Left lung (tissue), 10 donors: ENCODE data around the gene PTP4A2. TPM values are rescaled to one million over a fixed set of nuclear protein-coding genes. Genes with fewer than 3 reads are reported as not detected.
A peak's percentile ranks its signal among the peaks of the same experiment; 100 is the strongest.

ENCODE experiments used
- ATAC-seq: fragments of 200-7000 bp; cut with Tn5 transposase; one replicate; pipeline ENCODE4 v1.9.1; 2020; ENCODE audit warnings: moderate library complexity
- DNase-seq, 4 donors: peaks; one replicate each; pipeline ENCODE4 v3.0.0-alpha.2; 2013 to 2020
- H3K27ac ChIP-seq, 2 donors: fragments of 200-600 bp; sonication (generic) in 1 of 2; one replicate each; pipeline versions ENCODE4 v1.5.0 to v1.8.0; 2020 to 2021
- H3K27me3 ChIP-seq, 2 donors: fragments of 200-600 bp; sonication (generic) in 1 of 2; one replicate each; pipeline versions ENCODE4 v1.5.0 to v1.8.0; 2020 to 2021
- H3K36me3 ChIP-seq, 2 donors: fragments of 200-600 bp; sonication (generic) in 1 of 2; one replicate each; pipeline versions ENCODE4 v1.5.0 to v1.8.0; 2020 to 2021
- H3K4me1 ChIP-seq, 2 donors: fragments of 200-600 bp; one replicate each; pipeline ENCODE4 v1.8.0; 2021
- H3K4me3 ChIP-seq, 2 donors: fragments of 200-600 bp; sonication (generic) in 1 of 2; one replicate each; pipeline versions ENCODE4 v1.5.0 to v1.8.0; 2020 to 2021; ENCODE audit warnings: mild to moderate bottlenecking in 1 of 2
- H3K9me3 ChIP-seq, 2 donors: fragments of 200-600 bp; sonication (generic) in 1 of 2; one replicate each; pipeline versions ENCODE4 v1.5.0 to v1.8.0; 2020 to 2021
- CTCF ChIP-seq, 2 donors: fragments of 200-600 bp; sonication (generic) in 1 of 2; IDR thresholded peaks; one replicate each; pipeline versions ENCODE4 v1.5.0 to v1.8.0; 2021; ENCODE audit warnings: antibody characterized with exemption in 2 of 2
- intact Hi-C, 2 donors: fragments of 100-400 bp; cut with DNase I; formaldehyde crosslinking; loops; one replicate each; pipeline versions ENCODE4 v1.11.2 to v1.14.2; 2022
- polyA plus RNA-seq, 6 donors: library from polyadenylated mRNA; unstranded; fragments of 120-200 nt; gene quantifications; one replicate each; pipeline ENCODE4 v1.2.1, GENCODE V29; 2013; ENCODE audit not compliant: insufficient read length in 6 of 6
- total RNA-seq, 2 donors: library from RNA; stranded (reverse); fragmentation: NEBNext Ultra II Directional; extraction: Animal tissue kit (Norgen Biotek cat#: 25700); gene quantifications; one replicate each; pipeline ENCODE4 v1.2.1, GENCODE V29; 2021
- donor health status: DM: no; HTN: yes; CAD: no.
- donor health status: DM: no; HTN: no; CAD: no.

The PTP4A2 gene
- total and polyA plus RNA-seq, 8 donors = 193 to 272 (median 228) TPM

- no peaks in the 10 kb centered on the region for H3K27me3 ChIP-seq
- intact Hi-C loops = no loop called here
- peak in 1 of 4 donors; percentile 60 for DNase-seq
- TF ChIP-seq CTCF (IDR thresholded peaks at IDR 0.05) = peak in 1 of 2 donors; percentile 39
- H3K4me1 ChIP-seq = peaks cover 25 to 81% of the 10 kb centered on the region in 2 donors
- H3K36me3 ChIP-seq = no peaks in the 10 kb centered on the region
- ATAC-seq = peak; percentile 2
- H3K9me3 ChIP-seq = no peaks in the 10 kb centered on the region
- peak overlapping the region; percentile 74 to 93 for H3K27ac ChIP-seq
- no peak overlapping the region for H3K4me3 ChIP-seq
Measured at GRCh38 chr1:31939484-31940329, 1.5 kb upstream of the PTP4A2 start.

- peak overlapping the region; percentile 91 to 93 for H3K27ac ChIP-seq
- peak; percentile 55 for ATAC-seq
- no peaks in the 10 kb centered on the region for H3K27me3 ChIP-seq
- intact Hi-C loops = no loop called here
- no peak for TF ChIP-seq CTCF (IDR thresholded peaks at IDR 0.05)
- H3K4me3 ChIP-seq = peak overlapping the region; percentile 45 to 73
- DNase-seq = peak; percentile 51 to 94 (median 80)
- H3K4me1 ChIP-seq = peaks cover 38 to 81% of the 10 kb centered on the region in 2 donors
- no peaks in the 10 kb centered on the region for H3K36me3 ChIP-seq
- H3K9me3 ChIP-seq = no peaks in the 10 kb centered on the region
Measured at GRCh38 chr1:31937300-31938183, 626 bp downstream of the PTP4A2 start.

- H3K27me3 ChIP-seq = no peaks in the 10 kb centered on the region
- ATAC-seq (no peak), DNase-seq (no peak)
- intact Hi-C loops = no loop called here
- no peak for TF ChIP-seq CTCF (IDR thresholded peaks at IDR 0.05)
- H3K27ac ChIP-seq = peak overlapping the region; percentile 91 to 93
- no peaks in the 10 kb centered on the region for H3K36me3 ChIP-seq
- peak overlapping the region; percentile 45 to 73 for H3K4me3 ChIP-seq
- no peaks in the 10 kb centered on the region for H3K9me3 ChIP-seq
- H3K4me1 ChIP-seq = peaks cover 42 to 81% of the 10 kb centered on the region in 2 donors
Measured at GRCh38 chr1:31936981-31937299, 1.2 kb downstream of the PTP4A2 start.

- DNase-seq (no peak), ATAC-seq (peak; percentile 5)
- peak overlapping the region; percentile 91 to 93 for H3K27ac ChIP-seq
- H3K36me3 ChIP-seq = no peaks in the 10 kb centered on the region
- no peaks in the 10 kb centered on the region for H3K9me3 ChIP-seq
- H3K4me3 ChIP-seq = peak overlapping the region; percentile 45 to 73
- H3K4me1 ChIP-seq = peaks cover 47 to 81% of the 10 kb centered on the region in 2 donors
- no peak for TF ChIP-seq CTCF (IDR thresholded peaks at IDR 0.05)
- no peaks in the 10 kb centered on the region for H3K27me3 ChIP-seq
- intact Hi-C loops = no loop called here
Measured at GRCh38 chr1:31936278-31936980, 1.7 kb downstream of the PTP4A2 start.
